NCI-H2196 (cell line): ENCODE measurements around the gene CACTIN.
A peak's percentile ranks its signal among the peaks of the same experiment; 100 is the strongest.
"Not testable (repeated sequence)": the region's sequence is repeated elsewhere in the genome, so short reads cannot be mapped to it uniquely, and the experiment has no call there.

Experiments used
- DNase-seq: peaks from one replicate; lab custom pipeline; 2025; ENCODE audit not compliant: unreplicated experiment; lab: John Stamatoyannopoulos, UW

The CACTIN gene

GRCh38 chr19:3626473-3627350, at the start of gene CACTIN:
CACTIN (minus strand) TSS chr19:3626790; CDS start chr19:3626762, 28 bp downstream.
- DNase-seq: peak; percentile 99

DNA sequence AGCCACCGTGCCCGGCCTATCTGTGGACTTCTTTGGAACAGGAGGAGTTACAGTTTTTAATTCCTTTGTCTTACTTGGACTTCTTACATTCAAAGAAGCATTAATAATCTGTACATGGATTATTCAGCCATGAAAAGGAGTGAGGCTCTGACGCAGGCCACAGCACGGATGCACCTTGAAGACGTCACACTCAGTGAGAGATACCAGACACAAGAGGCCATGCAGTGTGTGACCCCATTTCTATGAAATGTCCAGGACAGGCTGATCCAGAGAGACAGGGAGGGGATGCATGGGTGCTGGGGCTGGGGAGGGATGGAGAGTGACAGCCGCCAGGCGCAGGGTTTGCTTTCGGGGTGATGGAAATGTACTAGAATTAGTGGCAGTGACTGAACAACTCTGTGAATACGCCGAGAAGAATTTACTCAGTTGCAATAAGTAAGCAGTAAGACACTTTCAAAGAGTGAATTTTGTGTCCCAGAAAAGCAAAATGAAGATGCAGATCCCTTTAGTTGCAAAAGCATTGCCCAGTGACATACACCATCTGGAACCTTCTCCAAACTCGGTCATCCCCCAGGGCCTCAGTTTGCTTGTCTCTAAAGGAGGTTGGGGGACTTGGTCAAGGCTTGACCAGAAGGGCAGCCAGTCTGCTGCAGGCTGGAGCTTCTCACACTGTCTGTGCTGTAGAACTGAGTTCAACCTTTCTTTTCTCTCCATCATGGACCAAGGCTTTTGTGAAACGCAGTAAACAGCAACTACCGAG, 48.4 kb upstream of the CACTIN start:
- no peak for DNase-seq

- DNase-seq: no peak
Observed at GRCh38 chr19:3673506-3674439, 47.2 kb upstream of the CACTIN start.

- no peak for DNase-seq
Observed at GRCh38 chr19:3672993-3673392, 46.4 kb upstream of the CACTIN start.

DNA sequence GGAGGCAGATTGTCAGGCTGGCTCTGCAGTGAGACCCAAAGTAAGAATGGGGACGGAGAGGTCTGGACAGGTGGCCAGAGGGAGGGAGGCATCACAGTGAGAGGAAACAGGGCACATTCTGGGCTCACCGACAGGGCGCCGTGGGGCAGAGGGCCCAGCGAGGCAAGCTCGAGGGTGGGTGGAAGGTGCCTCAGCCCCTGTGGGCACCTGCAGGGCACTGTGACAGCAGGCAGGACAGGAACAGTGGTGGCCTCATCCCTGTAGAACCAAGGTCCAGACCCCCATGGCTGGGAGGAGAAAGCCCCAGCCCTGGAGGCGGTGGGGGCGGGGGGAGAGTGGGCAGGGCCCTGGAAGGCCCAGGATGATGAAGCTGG, 46.0 kb upstream of the CACTIN start:
- no peak for DNase-seq

DNA sequence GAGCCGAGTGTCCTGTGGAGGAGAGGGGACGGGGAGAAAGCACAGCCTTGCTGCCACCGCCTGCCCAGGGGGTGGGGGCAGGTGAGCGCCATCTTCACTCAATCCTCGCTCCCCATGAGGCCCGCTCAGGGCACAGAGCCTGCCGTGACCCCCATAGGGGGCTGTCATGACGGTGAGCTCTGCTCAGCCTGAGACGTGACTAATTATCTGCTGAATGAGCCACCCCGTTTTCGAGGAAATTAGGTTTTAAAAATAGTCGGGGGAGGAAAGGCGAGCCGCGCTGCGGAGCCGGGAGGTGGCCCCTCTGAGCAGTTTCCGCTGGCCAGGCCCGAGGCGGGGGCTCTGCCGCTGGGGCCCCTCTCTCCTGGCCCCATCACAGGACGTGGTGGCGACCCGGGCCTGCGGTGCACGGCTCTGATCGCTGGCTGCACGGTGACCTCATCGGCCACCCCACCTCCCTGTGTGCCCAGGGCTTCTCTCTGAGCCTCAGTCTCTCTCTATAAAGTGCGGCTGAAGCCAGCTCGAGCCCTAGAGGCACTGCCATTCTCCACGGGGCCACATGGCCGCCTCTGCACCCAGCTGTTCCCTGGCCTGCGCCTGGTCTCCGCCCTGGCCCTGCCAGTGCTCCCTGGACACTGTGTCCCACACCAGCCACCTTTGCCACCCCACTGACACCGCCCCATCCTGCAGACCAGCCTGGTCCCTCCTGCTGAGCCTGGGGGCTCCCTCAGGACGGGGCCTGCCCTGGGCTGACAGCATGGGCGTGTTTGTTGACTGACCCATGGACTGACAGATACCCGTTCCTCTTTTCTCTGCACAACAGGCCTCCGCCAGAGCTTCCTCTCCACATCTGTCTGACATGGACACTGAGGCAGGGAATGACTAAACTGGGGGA, 45.3 kb upstream of the CACTIN start:
- no peak for DNase-seq

GRCh38 chr19:3670796-3671679, 44.4 kb upstream of the CACTIN start:
- no peak for DNase-seq

- no peak for DNase-seq
Observed at GRCh38 chr19:3669947-3670795, 43.6 kb upstream of the CACTIN start.

DNA sequence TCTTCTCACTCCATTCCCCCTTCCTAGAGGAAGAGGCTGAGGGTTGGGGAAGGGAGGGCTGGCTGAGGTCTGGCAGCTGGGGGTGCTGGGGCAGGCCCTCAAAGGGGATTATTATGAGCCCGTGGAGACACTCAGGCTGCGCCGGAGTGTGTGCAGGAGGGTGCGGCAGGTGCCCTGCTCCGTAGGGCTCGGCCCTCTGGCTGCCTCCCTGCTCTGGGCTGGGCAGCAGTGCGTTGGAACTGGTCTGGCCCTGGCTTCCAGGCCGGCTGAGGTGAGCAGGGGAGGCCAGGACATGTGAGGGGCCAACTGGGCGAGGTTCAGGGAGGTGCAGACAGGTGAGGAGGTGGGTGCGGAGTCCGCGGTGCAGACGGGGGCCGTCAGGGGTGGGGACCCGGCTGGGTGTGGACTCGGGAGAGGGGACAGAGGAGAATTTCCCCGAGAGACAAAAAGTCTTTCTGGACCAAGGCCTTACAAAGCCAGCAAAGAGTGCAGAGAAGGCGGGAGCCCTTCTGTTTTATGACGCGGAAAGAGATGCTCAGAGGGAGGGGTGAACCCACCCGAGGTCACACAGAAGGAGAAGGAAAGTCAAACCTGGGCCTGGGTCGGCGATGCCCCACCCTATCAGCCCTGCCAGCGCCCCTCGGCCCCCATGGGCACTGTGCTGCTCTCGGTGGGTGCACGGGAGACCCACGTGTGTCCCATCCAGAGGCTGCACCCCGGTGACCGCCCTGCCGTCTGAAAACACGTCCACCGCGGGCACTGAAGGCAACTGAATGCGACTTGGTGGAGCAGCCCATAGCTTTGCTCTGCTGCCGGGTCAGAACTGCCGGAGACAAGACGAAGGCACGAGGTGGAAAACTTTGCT, 42.7 kb upstream of the CACTIN start:
- no peak for DNase-seq

- no peak for DNase-seq
Observed at GRCh38 chr19:3668331-3669081, 41.9 kb upstream of the CACTIN start.

- DNase-seq: no peak
Observed at GRCh38 chr19:3667766-3668165, 41.2 kb upstream of the CACTIN start.

GRCh38 chr19:3667037-3667638, 40.5 kb upstream of the CACTIN start:
- no peak for DNase-seq

DNA sequence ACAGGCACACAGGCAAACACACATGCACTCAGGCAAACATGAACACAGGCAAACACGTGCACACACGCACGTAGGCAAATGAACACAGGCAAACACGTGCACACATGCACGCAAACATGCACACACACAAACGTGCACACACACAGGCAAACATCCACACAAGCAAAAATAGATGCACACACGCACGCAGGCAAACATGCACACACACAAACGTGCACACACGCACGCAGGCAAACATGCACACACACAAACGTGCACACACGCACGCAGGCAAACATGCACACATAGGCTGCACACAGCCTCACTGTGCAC, 39.9 kb upstream of the CACTIN start:
- not testable (repeated sequence) for DNase-seq

- DNase-seq: no peak
Observed at GRCh38 chr19:3665681-3666544, 39.3 kb upstream of the CACTIN start.

DNA sequence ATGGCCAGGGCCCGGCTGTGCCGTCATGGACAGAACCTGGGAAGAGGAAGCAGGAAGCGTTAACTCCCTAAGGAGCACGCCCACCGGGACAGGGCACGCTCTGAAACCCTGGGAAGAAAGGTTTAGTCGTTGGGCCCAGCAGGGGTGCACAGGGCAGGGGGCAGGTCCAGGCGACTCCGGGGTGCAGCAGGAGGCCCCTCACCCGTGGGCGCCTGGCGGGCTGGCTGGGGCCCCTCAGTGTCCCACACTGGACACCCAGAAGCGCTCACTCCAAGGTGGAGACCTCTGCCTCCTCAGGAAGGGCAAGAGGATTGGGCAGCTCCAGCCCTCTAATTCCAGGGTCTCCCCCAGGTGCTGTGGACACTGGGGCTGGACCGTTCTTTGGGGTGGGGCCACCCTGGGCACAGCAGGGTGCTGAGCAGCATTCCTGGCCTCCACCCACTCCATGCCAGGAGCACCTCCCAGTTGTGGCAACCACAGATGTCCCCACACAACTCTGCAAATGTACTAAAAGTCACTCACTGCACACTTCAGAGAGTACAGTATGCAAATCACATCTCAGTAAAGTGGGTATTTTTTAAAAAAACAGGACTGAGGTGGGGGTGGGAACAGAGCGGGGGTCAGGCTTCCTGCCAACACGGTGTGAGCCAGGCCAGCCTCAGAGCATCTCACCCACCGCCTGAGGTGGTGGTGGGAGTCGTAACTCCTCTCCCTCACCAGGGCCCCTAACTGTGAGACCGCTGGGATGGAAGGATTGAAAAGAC, 38.5 kb upstream of the CACTIN start:
- DNase-seq: no peak
